A673 (cell line): ENCODE data around the gene FAM50A. TPM values are rescaled to one million over a fixed set of nuclear protein-coding genes. Genes with fewer than 3 reads are reported as not detected.

ENCODE experiments used
- BruUV-seq: library from RNA; stranded (reverse); fragments of 400-500 nt; replicated peaks from 2 replicates; lab custom pipeline; 2021; lab: Mats Ljungman, UMichigan
- CTCF ChIA-PET: fragments of 300-600 bp; sonication (Branson Sonifier 250); formaldehyde crosslinking; loops from one replicate; lab custom pipeline; 2022; ENCODE audit warnings: antibody characterized with exemption; lab: Charles Lee
- POLR2A ChIA-PET: fragments of 300-600 bp; sonication (Branson Sonifier 250); formaldehyde crosslinking; loops from one replicate; lab custom pipeline; 2022; ENCODE audit warnings: antibody characterized with exemption; ENCODE audit not compliant: low non-redundant PET; lab: Charles Lee
- DNase-seq: peaks from one replicate; pipeline ENCODE4 v3.0.0-alpha.2; 2015; ENCODE audit warnings: low spot score
- H3K27ac ChIP-seq: fragments of 200-600 bp; sonication (generic); 2 replicates; pipeline ENCODE4 v1.5.1; 2016; ENCODE audit warnings: mixed run types, low read depth, mild to moderate bottlenecking, mixed read lengths, antibody characterized with exemption, low read length; ENCODE audit not compliant: poor library complexity, severe bottlenecking
- H3K27me3 ChIP-seq: fragments of 200-600 bp; sonication (generic); replicated peaks from 2 replicates; pipeline ENCODE4 v1.6.1; 2017; ENCODE audit warnings: mixed run types, low read depth, mild to moderate bottlenecking, mixed read lengths, antibody characterized with exemption, low read length; ENCODE audit not compliant: insufficient read depth, poor library complexity
- H3K36me3 ChIP-seq: fragments of 200-600 bp; sonication (generic); 2 replicates; pipeline ENCODE4 v1.6.1; 2016; ENCODE audit warnings: mixed run types, mild to moderate bottlenecking, mixed read lengths, antibody characterized with exemption, low read length; ENCODE audit not compliant: insufficient read depth, poor library complexity, severe bottlenecking
- H3K4me1 ChIP-seq: fragments of 200-600 bp; sonication (generic); 2 replicates; pipeline ENCODE4 v1.6.1; 2017; ENCODE audit warnings: mixed run types, mild to moderate bottlenecking, mixed read lengths, antibody characterized with exemption, low read length; ENCODE audit not compliant: insufficient read depth, poor library complexity, severe bottlenecking
- H3K4me3 ChIP-seq: fragments of 200-600 bp; sonication (generic); 2 replicates; pipeline ENCODE4 v1.5.1; 2016; ENCODE audit warnings: low read depth, mixed run types, mild to moderate bottlenecking, mixed read lengths, low read length; ENCODE audit not compliant: poor library complexity, severe bottlenecking
- H3K9me3 ChIP-seq: fragments of 200-600 bp; sonication (generic); 2 replicates; pipeline ENCODE4 v1.6.1; 2016; ENCODE audit warnings: mixed run types, low read depth, mild to moderate bottlenecking, mixed read lengths, antibody characterized with exemption, low read length; ENCODE audit not compliant: poor library complexity, severe bottlenecking
- CTCF ChIP-seq: fragments of 300-800, 200-600 bp; sonication (generic); conservative IDR thresholded peaks from 2 replicates; pipeline ENCODE4 v1.5.1; 2017; ENCODE audit warnings: low read depth, mild to moderate bottlenecking, antibody characterized with exemption, low read length, moderate library complexity, mixed read lengths
- EZH2 ChIP-seq: fragments of 200-600 bp; sonication (generic); IDR thresholded peaks from 2 replicates; pipeline ENCODE4 v1.6.1; 2017; ENCODE audit warnings: borderline replicate concordance, low read depth, mild to moderate bottlenecking, mixed read lengths, antibody characterized with exemption, low read length; ENCODE audit not compliant: poor library complexity, severe bottlenecking
- intact Hi-C: fragments of 100-400 bp; cut with micrococcal nuclease; formaldehyde crosslinking; loops from one replicate; pipeline ENCODE4 v1.10.0; 2022; ENCODE audit not compliant: unreplicated experiment
- total RNA-seq: library from RNA; stranded (reverse); gene quantifications from 2 replicates; pipeline ENCODE4 v1.2.3, GENCODE V29; 2021

Gene FAM50A
- total RNA-seq, 1 experiment from 2014 or later: 83.7 TPM

- peak overlapping the region; percentile 52 for H3K27ac ChIP-seq
- no TSS peak for BruUV-seq
- CTCF ChIA-PET: no interaction called here
Measured at GRCh38 chrX:154458954-154459778, 15.2 kb downstream of the FAM50A start.

GRCh38 chrX:154459832-154460231 is 15.9 kb downstream of the FAM50A start:
- CTCF ChIA-PET: no interaction called here

More at GRCh38 chrX:154458954-154459778, 15.2 kb downstream of the FAM50A start:
- peak overlapping the region; percentile 65 for H3K4me3 ChIP-seq
- no peaks in the 10 kb centered on the region for H3K27me3 ChIP-seq
- H3K36me3 ChIP-seq: no peaks in the 10 kb centered on the region
- TF ChIP-seq EZH2 (no peak), CTCF (no peak)
- intact Hi-C loops: no loop called here
- DNase-seq: peak; percentile 57
- no peaks in the 10 kb centered on the region for H3K9me3 ChIP-seq
- no peaks in the 10 kb centered on the region for H3K4me1 ChIP-seq
- POLR2A ChIA-PET: no interaction called here

GRCh38 chrX:154460326-154460725 is 16.4 kb downstream of the FAM50A start:
- Histone ChIP-seq H3K4me3 (no peak overlapping the region), H3K36me3 (peaks cover 5% of the 10 kb centered on the region), H3K27ac (no peak overlapping the region), H3K27me3 (no peaks in the 10 kb centered on the region), H3K4me1 (no peaks in the 10 kb centered on the region), H3K9me3 (no peaks in the 10 kb centered on the region)
- intact Hi-C loops: no loop called here
- ChIA-PET CTCF (no interaction called here), POLR2A (no interaction called here)
- BruUV-seq: no TSS peak
- DNase-seq: no peak
- no peak for TF ChIP-seq CTCF
- TF ChIP-seq EZH2: no peak

More at GRCh38 chrX:154459832-154460231, 15.9 kb downstream of the FAM50A start:
- intact Hi-C loops: no loop called here
- H3K27me3 ChIP-seq: no peaks in the 10 kb centered on the region
- H3K36me3 ChIP-seq: peaks cover 3% of the 10 kb centered on the region
- peak overlapping the region; percentile 65 for H3K4me3 ChIP-seq
- TF ChIP-seq CTCF (no peak), EZH2 (no peak)
- POLR2A ChIA-PET: no interaction called here
- H3K9me3 ChIP-seq: no peaks in the 10 kb centered on the region
- no peak for DNase-seq
- H3K4me1 ChIP-seq: no peaks in the 10 kb centered on the region
- no peak overlapping the region for H3K27ac ChIP-seq
- BruUV-seq: no TSS peak
